Thyroid gland (tissue), 4 donors: ENCODE data around the gene ZBTB7A. TPM values are rescaled to one million over a fixed set of nuclear protein-coding genes. Genes with fewer than 3 reads are reported as not detected.

Source experiments
- DNase-seq, 2 donors: peaks; one replicate each; pipeline ENCODE4 v3.0.0-alpha.2; 2019
- H3K27ac ChIP-seq, 3 donors: fragments of 200-600 bp; sonication (generic); 1 replicate in 2 of 3; 2 replicates in 1 of 3; pipeline ENCODE4 v1.5.1; 2016 to 2019; ENCODE audit warnings: mild to moderate bottlenecking in 1 of 3, moderate library complexity in 1 of 3
- H3K27me3 ChIP-seq: fragments of 200-600 bp; sonication (generic); one replicate; pipeline ENCODE4 v1.5.1; 2019
- H3K36me3 ChIP-seq, 2 donors: fragments of 200-600 bp; sonication (generic); one replicate each; pipeline ENCODE4 v1.5.1; 2016 to 2019
- H3K4me1 ChIP-seq, 2 donors: fragments of 200-600 bp; sonication (generic); one replicate each; pipeline ENCODE4 v1.5.1; 2017 to 2019
- H3K4me3 ChIP-seq, 3 donors: fragments of 200-600 bp; sonication (generic); replicated peaks in 1 of 3; 1 replicate in 2 of 3; 2 replicates in 1 of 3; pipeline ENCODE4 v1.5.1; 2016; ENCODE audit warnings: mild to moderate bottlenecking in 1 of 3
- H3K9me3 ChIP-seq: fragments of 200-600 bp; sonication (generic); one replicate; pipeline ENCODE4 v1.5.1; 2017
- POLR2A ChIP-seq, 2 donors: fragments of 450-650 bp; IDR thresholded peaks; one replicate each; pipeline ENCODE4 v1.6.1; 2017; ENCODE audit warnings: antibody characterized with exemption in 2 of 2, mild to moderate bottlenecking in 2 of 2, moderate library complexity in 1 of 2
- WGBS, 2 donors: methylation state at CpG; one replicate each; pipeline ENCODE4 v1.1.5; 2017; 5-methylcytosine and 5-hydroxymethylcytosine counted together
- intact Hi-C: fragments of 100-400 bp; cut with DNase I; formaldehyde crosslinking; loops from one replicate; pipeline ENCODE4 v1.15.1; 2023
- total RNA-seq, 4 donors: library from RNA; depleted of rRNA; stranded (reverse); fragments of >200 nt; gene quantifications; one replicate each; pipeline ENCODE4 v1.2.3, GENCODE V29; 2016
- TF ChIP-seq, protein P1 (sequence below), 6 experiments: fragments of 200-600 bp in 3 of 6; fragments of 450-650 bp in 3 of 6; sonication (generic) in 3 of 6; IDR thresholded peaks; one replicate each; pipeline ENCODE4 v1.5.1; 2016 to 2019; ENCODE audit warnings: antibody characterized with exemption in 6 of 6, mild to moderate bottlenecking in 2 of 6, inconsistent platforms in 1 of 6, moderate library complexity in 1 of 6

ZBTB7A gene
- total RNA-seq, 4 donors from 2014 or later = 45.3 to 85.3 (median 54.9) TPM

DNA sequence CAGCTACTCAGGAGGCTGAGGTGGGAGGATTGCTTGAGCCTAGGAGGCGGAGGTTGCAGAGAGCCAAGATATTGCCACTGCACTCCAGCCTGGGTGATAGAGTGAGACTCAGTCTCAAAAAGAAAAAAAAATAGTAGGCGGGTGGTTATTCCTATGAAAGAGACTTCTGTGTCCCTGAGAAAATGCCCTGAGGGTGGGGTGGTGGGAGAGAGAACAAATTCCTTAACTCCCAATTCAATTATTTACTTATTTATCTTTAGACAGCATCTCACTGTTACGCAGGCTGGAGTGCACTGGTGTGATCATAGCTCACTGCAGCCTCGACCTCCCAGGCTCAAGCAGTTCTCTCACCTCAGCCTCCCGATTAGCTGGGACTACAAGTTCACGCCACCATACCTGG is 71.1 kb downstream of the ZBTB7A start:
- TF ChIP-seq POLR2A (IDR thresholded peaks at IDR 0.05) = no peak
- TF ChIP-seq, protein P1, sequence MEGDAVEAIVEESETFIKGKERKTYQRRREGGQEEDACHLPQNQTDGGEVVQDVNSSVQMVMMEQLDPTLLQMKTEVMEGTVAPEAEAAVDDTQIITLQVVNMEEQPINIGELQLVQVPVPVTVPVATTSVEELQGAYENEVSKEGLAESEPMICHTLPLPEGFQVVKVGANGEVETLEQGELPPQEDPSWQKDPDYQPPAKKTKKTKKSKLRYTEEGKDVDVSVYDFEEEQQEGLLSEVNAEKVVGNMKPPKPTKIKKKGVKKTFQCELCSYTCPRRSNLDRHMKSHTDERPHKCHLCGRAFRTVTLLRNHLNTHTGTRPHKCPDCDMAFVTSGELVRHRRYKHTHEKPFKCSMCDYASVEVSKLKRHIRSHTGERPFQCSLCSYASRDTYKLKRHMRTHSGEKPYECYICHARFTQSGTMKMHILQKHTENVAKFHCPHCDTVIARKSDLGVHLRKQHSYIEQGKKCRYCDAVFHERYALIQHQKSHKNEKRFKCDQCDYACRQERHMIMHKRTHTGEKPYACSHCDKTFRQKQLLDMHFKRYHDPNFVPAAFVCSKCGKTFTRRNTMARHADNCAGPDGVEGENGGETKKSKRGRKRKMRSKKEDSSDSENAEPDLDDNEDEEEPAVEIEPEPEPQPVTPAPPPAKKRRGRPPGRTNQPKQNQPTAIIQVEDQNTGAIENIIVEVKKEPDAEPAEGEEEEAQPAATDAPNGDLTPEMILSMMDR (IDR thresholded peaks at IDR 0.05) = no peak
- no peak overlapping the region for H3K4me3 ChIP-seq
- no peaks in the 10 kb centered on the region for H3K36me3 ChIP-seq
- H3K4me1 ChIP-seq = no peaks in the 10 kb centered on the region
- DNase-seq = no peak
- whole genome bisulfite sequencing, 2 donors = 75 to 77% methylated on average over 6 of the region's 6 CpGs
- intact Hi-C loops = no loop called here
- no peaks in the 10 kb centered on the region for H3K9me3 ChIP-seq
- H3K27ac ChIP-seq = no peak overlapping the region
- H3K27me3 ChIP-seq = no peaks in the 10 kb centered on the region

Other genes starting within 250 kb of the ZBTB7A start
- not detected for gene ZFR2, start 197.9 kb downstream of the ZBTB7A start, total RNA-seq
- under 1 TPM in 1 of 4 donors, not detected in 3; 0.10 TPM for gene ATCAY, start 186.2 kb downstream of the ZBTB7A start, total RNA-seq
- not detected for gene NMRK2, start 133.8 kb downstream of the ZBTB7A start, total RNA-seq
- gene DAPK3, start 95.8 kb downstream of the ZBTB7A start, total RNA-seq = 10 to 100 TPM; 29.6 to 61.7 (median 40.3) TPM
- 1,000 to 10,000 TPM; 1,432 to 2,189 (median 1,729) TPM for gene EEF2, start 81.4 kb downstream of the ZBTB7A start, total RNA-seq
- 10 to 100 TPM; 14.7 to 32.3 (median 16.0) TPM for gene PIAS4, start 59.2 kb downstream of the ZBTB7A start, total RNA-seq
- gene MAP2K2, start 57.2 kb upstream of the ZBTB7A start, total RNA-seq = 10 to 100 TPM; 59.4 to 95.3 (median 81.8) TPM
- not detected for gene CREB3L3, start 86.7 kb upstream of the ZBTB7A start, total RNA-seq
- 10 to 100 TPM; 11.9 to 39.3 (median 20.0) TPM for gene SIRT6, start 115.7 kb upstream of the ZBTB7A start, total RNA-seq
- 1 to 10 TPM in 1 of 4 donors, under 1 TPM in 3; 0.54 to 1.2 (median 0.77) TPM for gene ANKRD24, start 115.8 kb upstream of the ZBTB7A start, total RNA-seq
- 1 to 10 TPM in 3 of 4 donors, under 1 TPM in 1; 0.49 to 4.5 (median 2.0) TPM for gene EBI3, start 162.6 kb upstream of the ZBTB7A start, total RNA-seq
- 10 to 100 TPM; 25.9 to 34.1 (median 31.3) TPM for gene YJU2, start 180.2 kb upstream of the ZBTB7A start, total RNA-seq
- not detected for gene SHD, start 212.4 kb upstream of the ZBTB7A start, total RNA-seq
- not detected for gene TMIGD2, start 235.5 kb upstream of the ZBTB7A start, total RNA-seq
- gene FSD1, start 237.7 kb upstream of the ZBTB7A start, total RNA-seq = not detected